NCI-H2196 (cell line): ENCODE results near the gene SCARF2.
"Not testable (repeated sequence)": the region's sequence is repeated elsewhere in the genome, so short reads cannot be mapped to it uniquely, and the experiment has no call there.

Experiments used
- DNase-seq: peaks from one replicate; lab custom pipeline; 2025; ENCODE audit not compliant: unreplicated experiment; lab: John Stamatoyannopoulos, UW

Gene SCARF2

GRCh38 chr22:20413217-20414058 lies 24.2 kb downstream of the SCARF2 start:
- no peak for DNase-seq

- DNase-seq = no peak
Measured at GRCh38 chr22:20412474-20413216, 25.0 kb downstream of the SCARF2 start.

- DNase-seq = not testable (repeated sequence)
Measured at GRCh38 chr22:20409385-20409784, 28.2 kb downstream of the SCARF2 start.

GRCh38 chr22:20408891-20409290 lies 28.7 kb downstream of the SCARF2 start:
- DNase-seq = no peak

- DNase-seq = no peak
Measured at GRCh38 chr22:20407829-20408228, 29.8 kb downstream of the SCARF2 start.

GRCh38 chr22:20406686-20407408 lies 30.8 kb downstream of the SCARF2 start:
- DNase-seq = no peak

- DNase-seq = no peak
Measured at GRCh38 chr22:20405931-20406685, 31.5 kb downstream of the SCARF2 start.

GRCh38 chr22:20405291-20405930 lies 32.2 kb downstream of the SCARF2 start:
- no peak for DNase-seq

GRCh38 chr22:20404881-20405280 lies 32.7 kb downstream of the SCARF2 start:
- DNase-seq = no peak

GRCh38 chr22:20403779-20404140 lies 33.9 kb downstream of the SCARF2 start:
- no peak for DNase-seq

- DNase-seq = no peak
Measured at GRCh38 chr22:20402960-20403778, 34.5 kb downstream of the SCARF2 start.

GRCh38 chr22:20401376-20402014 lies 36.1 kb downstream of the SCARF2 start:
- DNase-seq = no peak

GRCh38 chr22:20400606-20401375 lies 36.8 kb downstream of the SCARF2 start:
- no peak for DNase-seq

- no peak for DNase-seq
Measured at GRCh38 chr22:20399866-20400605, 37.6 kb downstream of the SCARF2 start.

GRCh38 chr22:20398420-20398819 lies 39.2 kb downstream of the SCARF2 start:
- no peak for DNase-seq

GRCh38 chr22:20397498-20397897 lies 40.1 kb downstream of the SCARF2 start:
- no peak for DNase-seq

GRCh38 chr22:20396639-20397038 lies 41.0 kb downstream of the SCARF2 start:
- no peak for DNase-seq

GRCh38 chr22:20395907-20396287 lies 41.7 kb downstream of the SCARF2 start:
- no peak for DNase-seq
